Type B pancreatic cell (in vitro differentiated cells): ENCODE data around the gene PGS1. TPM values are rescaled to one million over a fixed set of nuclear protein-coding genes. Genes with fewer than 3 reads are reported as not detected.

Source experiments
- DNase-seq: peaks from one replicate; pipeline ENCODE4 v3.0.0; 2021; ENCODE audit warnings: mixed read lengths; ENCODE audit not compliant: unreplicated experiment; ENCODE audit errors: extremely low spot score
- H3K27ac Mint-ChIP-seq: 2 replicates; pipeline ENCODE4 v1.8.0; 2021; ENCODE audit warnings: mild to moderate bottlenecking, mixed read lengths
- H3K27me3 Mint-ChIP-seq: 2 replicates; pipeline ENCODE4 v1.8.0; 2021; ENCODE audit warnings: mixed read lengths
- H3K36me3 Mint-ChIP-seq: 2 replicates; pipeline ENCODE4 v1.8.0; 2021; ENCODE audit warnings: mixed read lengths
- H3K4me1 Mint-ChIP-seq: one replicate; pipeline ENCODE4 v1.8.0; 2021; ENCODE audit warnings: mixed read lengths; ENCODE audit not compliant: unreplicated experiment
- H3K4me3 Mint-ChIP-seq: 2 replicates; pipeline ENCODE4 v1.8.0; 2021; ENCODE audit warnings: mild to moderate bottlenecking, mixed read lengths
- H3K9me3 Mint-ChIP-seq: 2 replicates; pipeline ENCODE4 v1.8.0; 2021; ENCODE audit warnings: mixed read lengths
- CTCF ChIP-seq: fragments of 200-600 bp; sonication (generic); conservative IDR thresholded peaks from 2 replicates; pipeline ENCODE4 v1.5.0; 2021; ENCODE audit warnings: antibody characterized with exemption, mild to moderate bottlenecking
- total RNA-seq: library from RNA; stranded (reverse); gene quantifications from 2 replicates; pipeline ENCODE4 v1.2.1, GENCODE V29; 2021; ENCODE audit warnings: low replicate concordance

Gene PGS1
- total RNA-seq, 1 donor from 2014 or later: 54.8 TPM

- no peak for DNase-seq
- Mint-ChIP-seq H3K4me3 (no peak overlapping the region), H3K36me3 (peaks cover 16% of the 10 kb centered on the region), H3K27ac (peak overlapping the region; percentile 71), H3K27me3 (no peaks in the 10 kb centered on the region), H3K9me3 (no peaks in the 10 kb centered on the region), H3K4me1 (peaks cover 25% of the 10 kb centered on the region)
- no peak for TF ChIP-seq CTCF
Observed at GRCh38 chr17:78421084-78421533, 42.7 kb downstream of the PGS1 start.

- peak; percentile 99 for TF ChIP-seq CTCF
- Mint-ChIP-seq H3K36me3 (peaks cover 16% of the 10 kb centered on the region), H3K4me3 (no peak overlapping the region), H3K27ac (peak overlapping the region; percentile 71), H3K9me3 (no peaks in the 10 kb centered on the region), H3K27me3 (no peaks in the 10 kb centered on the region), H3K4me1 (peaks cover 23% of the 10 kb centered on the region)
- peak; percentile 86 for DNase-seq
Observed at GRCh38 chr17:78421534-78422266, 43.3 kb downstream of the PGS1 start.

- peaks cover 18% of the 10 kb centered on the region for H3K4me1 Mint-ChIP-seq
- H3K27ac Mint-ChIP-seq: peak overlapping the region; percentile 71
- no peak for DNase-seq
- TF ChIP-seq CTCF: peak; percentile 43
- H3K36me3 Mint-ChIP-seq: peaks cover 11% of the 10 kb centered on the region
- H3K27me3 Mint-ChIP-seq: no peaks in the 10 kb centered on the region
- H3K9me3 Mint-ChIP-seq: no peaks in the 10 kb centered on the region
- H3K4me3 Mint-ChIP-seq: no peak overlapping the region
Observed at GRCh38 chr17:78422267-78422605, 43.8 kb downstream of the PGS1 start.

DNA sequence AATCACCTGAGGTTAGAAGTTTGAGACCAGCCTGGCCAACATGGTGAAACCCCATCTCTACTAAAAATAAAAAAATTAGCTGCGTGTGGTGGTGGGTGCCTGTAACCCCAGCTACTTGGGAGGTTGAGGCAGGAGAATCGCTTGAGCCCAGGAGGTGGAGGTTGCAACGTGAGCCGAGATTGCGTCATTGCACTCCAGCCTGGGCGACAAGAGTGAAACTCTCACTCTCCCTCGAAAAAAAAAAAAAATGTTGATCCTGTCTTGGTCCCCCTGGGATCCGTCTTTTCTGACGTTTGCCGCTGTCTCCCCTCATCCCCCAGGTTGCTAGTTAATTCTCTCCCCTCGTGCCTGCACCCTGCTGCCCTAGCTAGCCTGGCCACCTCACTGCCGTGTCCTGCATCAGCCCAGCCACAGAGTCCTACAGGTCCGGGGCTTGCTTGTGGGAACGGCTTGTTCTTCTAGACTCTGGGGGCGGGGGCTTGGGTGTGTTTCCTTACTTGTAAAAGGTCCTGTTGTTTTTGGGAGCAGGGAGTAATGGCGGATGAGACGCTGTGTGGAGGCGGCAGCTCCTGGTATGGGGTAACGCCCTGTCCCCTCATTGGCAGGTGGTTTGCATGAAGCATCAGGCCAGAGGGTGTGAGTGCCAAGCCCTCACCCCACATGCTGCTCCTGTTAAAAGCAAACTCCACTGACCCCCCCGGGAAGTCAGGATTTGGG, 44.6 kb downstream of the PGS1 start:
- Mint-ChIP-seq H3K36me3 (peaks cover 11% of the 10 kb centered on the region), H3K27ac (no peak overlapping the region), H3K9me3 (no peaks in the 10 kb centered on the region), H3K4me3 (no peak overlapping the region), H3K4me1 (peaks cover 18% of the 10 kb centered on the region), H3K27me3 (no peaks in the 10 kb centered on the region)
- no peak for DNase-seq
- no peak for TF ChIP-seq CTCF

GRCh38 chr17:78423961-78424675, 45.7 kb downstream of the PGS1 start:
- no peak for DNase-seq
- Mint-ChIP-seq H3K27ac (no peak overlapping the region), H3K27me3 (no peaks in the 10 kb centered on the region), H3K4me3 (no peak overlapping the region), H3K36me3 (peaks cover 11% of the 10 kb centered on the region), H3K9me3 (no peaks in the 10 kb centered on the region), H3K4me1 (peaks cover 18% of the 10 kb centered on the region)
- TF ChIP-seq CTCF: no peak
